22Rv1 (cell line): ENCODE data around the gene CDC34.

ENCODE experiments used
- CTCF ChIP-seq: fragments of 450-650 bp; IDR thresholded peaks from 2 replicates; pipeline ENCODE4 v1.5.1; 2017; ENCODE audit warnings: mild to moderate bottlenecking
- ZFX ChIP-seq: fragments of 450-650 bp; IDR thresholded peaks from 2 replicates; pipeline ENCODE4 v1.6.1; 2017; ENCODE audit warnings: antibody characterized with exemption, borderline replicate concordance

GRCh38 chr19:579111-579841, 47.7 kb downstream of the CDC34 start:
- TF ChIP-seq CTCF = no peak
- no peak for TF ChIP-seq ZFX
